ENCODE measurements around the gene WDR87.

DNA sequence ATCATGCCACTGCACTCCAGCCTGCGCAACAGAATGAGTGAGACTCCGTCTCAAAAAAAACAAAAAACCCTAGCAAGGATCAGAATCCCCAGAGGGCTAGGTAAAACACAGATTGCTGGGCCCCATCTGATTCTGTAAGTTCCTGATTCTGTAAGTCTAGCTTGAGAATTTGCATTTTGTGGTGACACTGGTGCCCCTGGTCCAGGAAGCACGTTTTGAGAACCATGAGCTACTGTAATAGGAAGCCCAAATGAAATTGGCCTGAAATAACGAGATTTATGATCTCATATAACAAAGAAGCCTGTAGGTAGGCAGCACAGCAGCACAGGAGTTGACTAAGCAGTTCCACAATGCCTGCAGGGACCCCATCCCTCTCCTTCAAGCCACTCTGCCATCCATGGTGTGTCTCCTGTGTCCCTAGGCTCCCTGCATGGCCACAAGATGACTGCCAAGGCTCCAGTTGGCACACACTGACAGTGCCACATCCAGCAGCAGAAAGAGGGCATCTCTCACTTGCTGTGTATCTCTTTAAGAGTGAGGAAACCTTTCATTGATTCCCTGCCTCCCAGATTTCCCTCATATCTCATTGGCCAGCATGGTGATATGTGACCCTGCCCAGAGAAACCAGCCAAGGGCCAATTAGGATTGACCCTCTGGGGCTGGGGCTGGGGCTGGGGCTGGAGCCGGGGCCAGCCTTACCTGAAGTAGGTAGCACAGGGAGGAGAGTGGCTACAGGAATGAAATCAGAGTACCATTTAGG lies 22.3 kb upstream of the WDR87 start:
- TF ChIP-seq, protein P1, sequence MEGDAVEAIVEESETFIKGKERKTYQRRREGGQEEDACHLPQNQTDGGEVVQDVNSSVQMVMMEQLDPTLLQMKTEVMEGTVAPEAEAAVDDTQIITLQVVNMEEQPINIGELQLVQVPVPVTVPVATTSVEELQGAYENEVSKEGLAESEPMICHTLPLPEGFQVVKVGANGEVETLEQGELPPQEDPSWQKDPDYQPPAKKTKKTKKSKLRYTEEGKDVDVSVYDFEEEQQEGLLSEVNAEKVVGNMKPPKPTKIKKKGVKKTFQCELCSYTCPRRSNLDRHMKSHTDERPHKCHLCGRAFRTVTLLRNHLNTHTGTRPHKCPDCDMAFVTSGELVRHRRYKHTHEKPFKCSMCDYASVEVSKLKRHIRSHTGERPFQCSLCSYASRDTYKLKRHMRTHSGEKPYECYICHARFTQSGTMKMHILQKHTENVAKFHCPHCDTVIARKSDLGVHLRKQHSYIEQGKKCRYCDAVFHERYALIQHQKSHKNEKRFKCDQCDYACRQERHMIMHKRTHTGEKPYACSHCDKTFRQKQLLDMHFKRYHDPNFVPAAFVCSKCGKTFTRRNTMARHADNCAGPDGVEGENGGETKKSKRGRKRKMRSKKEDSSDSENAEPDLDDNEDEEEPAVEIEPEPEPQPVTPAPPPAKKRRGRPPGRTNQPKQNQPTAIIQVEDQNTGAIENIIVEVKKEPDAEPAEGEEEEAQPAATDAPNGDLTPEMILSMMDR (IDR thresholded peaks at IDR 0.05), result no peak
- TF ChIP-seq EP300 (IDR thresholded peaks at IDR 0.05) (no peak), POLR2A (IDR thresholded peaks at IDR 0.05) (no peak)

All from upper lobe of left lung (tissue), 4 donors.